ENCODE results near the gene UBE2H.

DNA sequence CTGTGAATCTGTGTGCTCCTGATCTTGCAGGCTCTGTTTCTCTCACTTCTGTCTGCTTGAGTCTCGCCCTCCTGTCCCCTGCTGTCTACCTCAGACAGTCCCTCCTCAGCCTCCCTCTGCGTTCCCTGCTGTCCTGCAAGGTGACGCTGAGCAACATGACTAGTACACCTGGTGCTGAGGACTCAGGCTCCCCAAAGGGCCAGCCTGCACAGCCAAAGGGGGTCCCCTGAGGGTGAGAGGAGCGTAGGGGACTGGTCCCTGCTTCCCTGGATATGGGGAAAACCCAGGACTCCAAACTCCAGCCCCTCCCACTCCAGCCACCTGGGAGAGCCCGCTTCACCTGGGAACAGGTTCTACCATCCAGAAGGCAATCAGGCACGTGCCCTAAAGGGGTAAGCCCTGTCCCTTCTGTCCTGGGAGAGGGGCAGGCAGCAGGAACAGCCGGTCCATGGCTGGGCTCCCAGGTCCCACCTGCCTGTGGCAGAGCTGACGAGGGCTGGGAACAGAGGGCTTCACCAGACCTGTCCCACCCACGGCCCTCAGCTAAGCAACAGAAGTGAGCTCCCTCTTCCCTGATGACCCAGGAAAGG, 156.5 kb downstream of the UBE2H start:
- no peak for TF ChIP-seq CTCF (IDR thresholded peaks at IDR 0.05)
- no peak for TF ChIP-seq POLR2A (IDR thresholded peaks at IDR 0.05)

Data from body of pancreas (tissue), 4 donors.